ENCODE measurements around the gene HDHD2.
A peak's percentile ranks its signal among the peaks of the same experiment; 100 is the strongest.
"Not testable (repeated sequence)": the region's sequence is repeated elsewhere in the genome, so short reads cannot be mapped to it uniquely, and the experiment has no call there.

Gene HDHD2

GRCh38 chr18:47150029-47150823, at the start of gene HDHD2:
Gene HDHD2 (minus strand): TSS chr18:47150500. CDS start chr18:47136439, 14,061 bp downstream.
- ATAC-seq, result peak; percentile 91 to 92

GRCh38 chr18:47195961-47196360, 45.7 kb upstream of the HDHD2 start:
- not testable (repeated sequence) for ATAC-seq

GRCh38 chr18:47191961-47192360, 41.7 kb upstream of the HDHD2 start:
- peak in 1 of 2 donors; percentile 10 for ATAC-seq

- ATAC-seq, result no peak
Measured at GRCh38 chr18:47187721-47188120, 37.4 kb upstream of the HDHD2 start.

- no peak for ATAC-seq
Measured at GRCh38 chr18:47184419-47185050, 34.2 kb upstream of the HDHD2 start.

GRCh38 chr18:47182156-47182555, 31.9 kb upstream of the HDHD2 start:
- ATAC-seq, result not testable (repeated sequence)

GRCh38 chr18:47180765-47181164, 30.5 kb upstream of the HDHD2 start:
- ATAC-seq, result no peak

GRCh38 chr18:47179520-47179919, 29.2 kb upstream of the HDHD2 start:
- ATAC-seq, result no peak

GRCh38 chr18:47175898-47176575, 25.7 kb upstream of the HDHD2 start, which contains the start of gene IER3IP1:
Gene IER3IP1 (minus strand): TSS chr18:47176364. CDS start chr18:47176277, 87 bp downstream.
- ATAC-seq, result peak; percentile 89 to 95

GRCh38 chr18:47175283-47175897, 25.1 kb upstream of the HDHD2 start:
- ATAC-seq, result no peak

GRCh38 chr18:47174545-47175116, 24.3 kb upstream of the HDHD2 start:
- ATAC-seq, result no peak

- ATAC-seq, result no peak
Measured at GRCh38 chr18:47172476-47172875, 22.2 kb upstream of the HDHD2 start.

- ATAC-seq, result no peak
Measured at GRCh38 chr18:47168913-47169312, 18.6 kb upstream of the HDHD2 start.

GRCh38 chr18:47168509-47168908, 18.2 kb upstream of the HDHD2 start:
- ATAC-seq, result no peak

- ATAC-seq, result no peak
Measured at GRCh38 chr18:47166294-47166693, 16.0 kb upstream of the HDHD2 start.

GRCh38 chr18:47163241-47163640, 12.9 kb upstream of the HDHD2 start:
- ATAC-seq, result peak; percentile 83 to 91

GRCh38 chr18:47160256-47160655, 10.0 kb upstream of the HDHD2 start:
- ATAC-seq, result no peak

GRCh38 chr18:47158404-47158803, 8.1 kb upstream of the HDHD2 start:
- ATAC-seq, result not testable (repeated sequence)

GRCh38 chr18:47151439-47151838, 1.1 kb upstream of the HDHD2 start:
- no peak for ATAC-seq

GRCh38 chr18:47150824-47151366, 595 bp upstream of the HDHD2 start:
- peak; percentile 24 to 42 for ATAC-seq

- ATAC-seq, result no peak
Measured at GRCh38 chr18:47149457-47150028, 757 bp downstream of the HDHD2 start.

- no peak for ATAC-seq
Measured at GRCh38 chr18:47146206-47146605, 4.1 kb downstream of the HDHD2 start.
